ACHN (cell line): ENCODE measurements around the gene TCF4.

ENCODE experiments used
- DNase-seq: peaks from one replicate; pipeline ENCODE4 v3.0.0-alpha.2; 2015
- in situ Hi-C: cut with HindIII; loops from 2 replicates; pipeline ENCODE4 v1.10.0; 2017; ENCODE audit warnings: low sequenced_read_pairs, low pct_ligation_motif_present, low pct_unique_long_range_greater_than_20kb

Gene TCF4

DNA sequence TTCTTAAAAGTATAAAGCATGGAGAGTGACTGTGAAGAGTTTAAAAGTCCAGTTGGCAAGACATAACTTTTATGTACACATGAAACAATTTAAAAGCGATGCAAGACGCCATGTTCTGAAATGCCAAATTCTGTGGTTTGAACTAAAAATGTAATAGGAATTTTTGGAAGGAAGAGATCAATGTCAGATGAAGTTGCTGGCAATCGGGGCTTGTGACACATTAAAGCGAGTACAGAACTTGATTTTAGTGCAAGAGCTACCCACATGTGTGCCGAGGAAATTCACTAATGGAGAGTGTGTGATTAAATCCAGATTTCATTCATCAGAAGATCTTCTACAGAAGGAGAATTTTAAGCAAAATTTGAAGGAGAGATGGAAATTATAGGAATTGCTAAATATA is 408.6 kb downstream of the TCF4 start:
- in situ Hi-C loops, result no loop called here
- no peak for DNase-seq

DNA sequence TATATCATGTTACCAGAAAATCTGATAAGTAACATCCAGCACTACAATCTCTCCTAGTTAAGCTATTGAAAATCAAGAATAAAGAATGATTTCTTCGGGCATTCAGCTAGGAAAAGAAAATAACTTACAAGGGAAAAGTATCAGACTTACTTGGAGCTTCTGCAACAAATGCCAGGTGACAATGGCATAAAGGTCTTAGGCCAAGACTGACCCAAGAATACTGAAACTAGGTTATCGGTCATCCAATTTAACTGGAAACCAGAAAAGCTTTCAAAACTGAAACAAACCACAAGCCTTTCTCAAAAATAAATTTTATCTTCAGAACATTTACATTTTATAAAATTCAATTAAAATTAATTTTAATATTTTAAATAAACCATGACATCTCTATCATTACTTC is 414.7 kb downstream of the TCF4 start:
- no peak for DNase-seq
- in situ Hi-C loops, result no loop called here
